SH-SY5Y (cell line): ENCODE results near the gene TBX18.

Experiments
- GATA2 ChIP-seq: IDR thresholded peaks from 2 replicates; pipeline ENCODE4 v1.6.1; 2011; ENCODE audit warnings: mild to moderate bottlenecking, low read depth, low read length
- GATA3 ChIP-seq: IDR thresholded peaks from 2 replicates; pipeline ENCODE4 v1.6.1; 2011; ENCODE audit warnings: low read depth, mild to moderate bottlenecking, low read length, moderate library complexity

DNA sequence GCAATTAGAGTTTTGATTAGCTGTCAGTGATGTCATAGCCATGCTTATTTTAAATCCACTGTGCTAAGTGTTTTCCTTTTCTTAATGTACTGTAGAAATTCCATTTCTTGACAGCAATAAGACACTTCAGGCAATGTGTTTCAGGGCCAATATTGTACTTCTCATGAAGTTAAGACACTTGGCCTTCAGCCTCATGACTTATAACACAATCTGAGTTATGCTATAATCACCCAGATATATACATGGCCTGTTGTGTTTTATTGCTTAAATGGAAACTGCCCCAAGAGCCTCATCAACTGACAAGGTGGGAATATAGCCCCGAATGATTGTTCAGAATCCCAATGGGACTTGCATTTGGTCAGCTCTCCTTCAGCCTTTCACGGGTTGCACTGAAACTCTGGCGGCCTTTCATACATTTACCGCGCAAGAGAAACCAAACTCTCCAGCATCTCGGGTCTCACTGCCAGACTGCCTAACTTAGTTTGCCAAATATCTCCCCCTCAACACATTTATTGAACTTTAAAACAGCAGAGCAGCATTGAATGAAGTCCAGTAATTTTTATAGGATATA, 44.2 kb upstream of the TBX18 start:
- no peak for TF ChIP-seq GATA3
- TF ChIP-seq GATA2, result no peak
